NCI-H2196 treated with DMSO at 0.1 percent for 48 hours (cell line): ENCODE data around the gene NRXN2.

Source experiments
- DNase-seq: peaks from one replicate; lab custom pipeline; 2025; ENCODE audit not compliant: unreplicated experiment; lab: John Stamatoyannopoulos, UW

The NRXN2 gene

GRCh38 chr11:64759131-64759721 is 36.2 kb upstream of the NRXN2 start:
- no peak for DNase-seq

GRCh38 chr11:64758330-64759079 is 35.5 kb upstream of the NRXN2 start:
- no peak for DNase-seq

- no peak for DNase-seq
Observed at GRCh38 chr11:64757549-64758329, 34.7 kb upstream of the NRXN2 start.

- no peak for DNase-seq
Observed at GRCh38 chr11:64755681-64756361, 32.8 kb upstream of the NRXN2 start.

GRCh38 chr11:64754919-64755662 is 32.1 kb upstream of the NRXN2 start:
- DNase-seq, result no peak

- no peak for DNase-seq
Observed at GRCh38 chr11:64754124-64754918, 31.3 kb upstream of the NRXN2 start.

- DNase-seq, result no peak
Observed at GRCh38 chr11:64753380-64754123, 30.6 kb upstream of the NRXN2 start.

GRCh38 chr11:64753019-64753379 is 30.0 kb upstream of the NRXN2 start:
- DNase-seq, result no peak

GRCh38 chr11:64752175-64752970 is 29.4 kb upstream of the NRXN2 start:
- DNase-seq, result peak; percentile 63

GRCh38 chr11:64751580-64751979 is 28.6 kb upstream of the NRXN2 start:
- DNase-seq, result no peak

GRCh38 chr11:64751136-64751535 is 28.1 kb upstream of the NRXN2 start:
- no peak for DNase-seq

- no peak for DNase-seq
Observed at GRCh38 chr11:64750361-64751054, 27.5 kb upstream of the NRXN2 start.

GRCh38 chr11:64747961-64748665 is 25.1 kb upstream of the NRXN2 start:
- no peak for DNase-seq

- no peak for DNase-seq
Observed at GRCh38 chr11:64746486-64746885, 23.5 kb upstream of the NRXN2 start.

GRCh38 chr11:64745521-64746328 is 22.7 kb upstream of the NRXN2 start:
- DNase-seq, result no peak

- no peak for DNase-seq
Observed at GRCh38 chr11:64745189-64745520, 22.2 kb upstream of the NRXN2 start.
